Subcutaneous abdominal adipose tissue (tissue), 5 donors: ENCODE results near the gene ARVCF.

Source experiments
- H3K27ac ChIP-seq: one replicate; pipeline ENCODE4 v1.7.0; 2013; ENCODE audit warnings: low read depth, mild to moderate bottlenecking, inconsistent platforms, low read length, moderate library complexity
- H3K27me3 ChIP-seq, 5 donors: one replicate each; pipeline ENCODE4 v1.7.0; 2013; ENCODE audit warnings: low read length in 5 of 5, inconsistent platforms in 1 of 5; ENCODE audit not compliant: control insufficient read depth in 5 of 5, insufficient read depth in 4 of 5
- H3K36me3 ChIP-seq, 5 donors: one replicate each; pipeline ENCODE4 v1.7.0; 2013; ENCODE audit warnings: low read length in 5 of 5; ENCODE audit not compliant: control insufficient read depth in 5 of 5, insufficient read depth in 5 of 5
- H3K4me1 ChIP-seq, 5 donors: one replicate each; pipeline ENCODE4 v1.7.0; 2013; ENCODE audit warnings: low read length in 5 of 5, mild to moderate bottlenecking in 3 of 5, moderate library complexity in 1 of 5; ENCODE audit not compliant: control insufficient read depth in 5 of 5, insufficient read depth in 5 of 5
- H3K4me3 ChIP-seq, 5 donors: one replicate each; pipeline ENCODE4 v1.7.0; 2013; ENCODE audit warnings: low read length in 5 of 5, low read depth in 1 of 5
- H3K9ac ChIP-seq, 5 donors: one replicate each; pipeline ENCODE4 v1.7.0; 2013; ENCODE audit warnings: low read length in 5 of 5, mild to moderate bottlenecking in 4 of 5, moderate library complexity in 3 of 5
- H3K9me3 ChIP-seq, 5 donors: one replicate each; pipeline ENCODE4 v1.7.0; 2013; ENCODE audit warnings: low read length in 5 of 5; ENCODE audit not compliant: control insufficient read depth in 5 of 5
- donor health status: healthy.
- donor health status: healthy.
- donor health status: healthy.
- donor health status: healthy.
- donor health status: healthy.

ARVCF gene

GRCh38 chr22:20015971-20016733 is 471 bp downstream of the ARVCF start:
- Histone ChIP-seq H3K27me3 (peaks cover 0 to 4% (median 0%) of the 10 kb centered on the region in 5 donors), H3K9me3 (no peaks in the 10 kb centered on the region), H3K4me1 (peaks cover 4 to 41% (median 39%) of the 10 kb centered on the region in 5 donors), H3K36me3 (no peaks in the 10 kb centered on the region), H3K4me3 (peak overlapping the region in 4 of 5 donors; percentile 68 to 83 (median 77)), H3K27ac (no peak overlapping the region), H3K9ac (peak overlapping the region in 3 of 5 donors; percentile 18 to 71 (median 55))

DNA sequence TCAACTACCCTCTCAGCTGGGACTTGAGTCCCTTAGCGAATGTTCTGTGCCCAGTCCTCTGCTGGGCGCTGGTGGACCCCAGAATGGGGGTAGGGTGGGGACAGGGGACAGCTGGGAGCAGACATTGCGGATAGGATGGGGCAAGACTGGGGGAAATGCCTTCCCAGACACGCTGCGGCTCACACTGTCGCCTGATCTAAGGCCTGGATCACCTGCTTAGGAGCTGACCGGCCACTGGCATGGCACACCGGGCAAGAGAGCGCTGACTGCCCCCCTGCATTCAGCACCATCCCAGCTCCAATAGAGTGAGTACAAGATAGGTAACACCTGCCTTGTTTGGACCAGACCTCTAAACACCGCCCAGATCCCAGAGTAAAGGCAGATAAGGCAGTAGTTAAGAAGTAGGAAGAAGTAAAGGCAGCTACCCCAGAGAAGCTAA is 1.4 kb downstream of the ARVCF start:
- Histone ChIP-seq H3K36me3 (no peaks in the 10 kb centered on the region), H3K27me3 (peaks cover 0 to 4% (median 0%) of the 10 kb centered on the region in 5 donors), H3K9me3 (no peaks in the 10 kb centered on the region), H3K9ac (peak overlapping the region in 2 of 5 donors; percentile 20 to 71), H3K27ac (no peak overlapping the region), H3K4me1 (peaks cover 2 to 36% (median 32%) of the 10 kb centered on the region in 5 donors), H3K4me3 (no peak overlapping the region)

- Histone ChIP-seq H3K9me3 (no peaks in the 10 kb centered on the region), H3K4me3 (no peak overlapping the region)
These were observed 2.0 kb downstream of the ARVCF start for GRCh38 chr22:20014526-20015186.

DNA sequence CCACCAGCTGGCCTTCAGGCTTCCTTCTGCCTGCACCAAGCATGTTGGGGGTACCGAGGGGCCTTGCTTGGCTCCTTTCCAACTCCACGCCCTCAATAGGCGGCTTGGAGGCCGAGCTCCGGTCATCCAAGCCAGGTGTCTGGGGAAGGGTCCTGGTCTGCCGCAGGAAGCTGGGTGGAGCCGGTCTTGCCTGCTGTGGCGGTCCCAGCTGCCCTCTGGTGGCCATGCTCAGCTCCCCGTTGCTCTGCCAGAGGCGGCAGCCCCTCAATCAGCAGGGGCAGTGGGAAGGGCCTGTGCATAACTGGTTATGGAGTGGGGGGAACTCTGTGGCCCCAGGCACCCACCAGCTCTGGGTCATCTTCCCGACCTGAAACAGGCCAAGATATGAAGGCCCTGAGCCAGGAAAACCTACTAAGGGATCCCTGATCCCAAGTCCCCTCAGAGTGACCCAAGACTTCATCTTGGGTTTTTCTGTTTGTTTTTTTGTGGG is 3.2 kb downstream of the ARVCF start:
- H3K9ac ChIP-seq = no peak overlapping the region
- H3K4me1 ChIP-seq = peaks cover 2 to 35% (median 31%) of the 10 kb centered on the region in 5 donors
- H3K27me3 ChIP-seq = peaks cover 0 to 4% (median 0%) of the 10 kb centered on the region in 5 donors
- H3K9me3 ChIP-seq = no peaks in the 10 kb centered on the region
- H3K36me3 ChIP-seq = no peaks in the 10 kb centered on the region
- no peak overlapping the region for H3K4me3 ChIP-seq
- no peak overlapping the region for H3K27ac ChIP-seq

More at GRCh38 chr22:20014526-20015186, 2.0 kb downstream of the ARVCF start:
- Histone ChIP-seq H3K4me1 (peaks cover 2 to 35% (median 31%) of the 10 kb centered on the region in 5 donors), H3K36me3 (no peaks in the 10 kb centered on the region), H3K27me3 (peaks cover 0 to 4% (median 0%) of the 10 kb centered on the region in 5 donors), H3K27ac (no peak overlapping the region), H3K9ac (peak overlapping the region in 1 of 5 donors; percentile 20)

GRCh38 chr22:20012741-20013331 is 3.8 kb downstream of the ARVCF start:
- Histone ChIP-seq H3K9me3 (no peaks in the 10 kb centered on the region), H3K36me3 (no peaks in the 10 kb centered on the region), H3K27me3 (no peaks in the 10 kb centered on the region), H3K4me1 (peaks cover 2 to 35% (median 31%) of the 10 kb centered on the region in 5 donors), H3K27ac (no peak overlapping the region), H3K4me3 (no peak overlapping the region), H3K9ac (peak overlapping the region in 1 of 5 donors; percentile 4)

- Histone ChIP-seq H3K27ac (no peak overlapping the region), H3K9me3 (no peaks in the 10 kb centered on the region), H3K9ac (peak overlapping the region in 1 of 5 donors; percentile 4), H3K4me1 (peaks cover 2 to 31% (median 26%) of the 10 kb centered on the region in 5 donors), H3K27me3 (no peaks in the 10 kb centered on the region), H3K4me3 (no peak overlapping the region), H3K36me3 (no peaks in the 10 kb centered on the region)
These were observed 4.5 kb downstream of the ARVCF start for GRCh38 chr22:20011993-20012740.

GRCh38 chr22:20011123-20011992 is 5.3 kb downstream of the ARVCF start:
- no peak overlapping the region for H3K9ac ChIP-seq
- no peaks in the 10 kb centered on the region for H3K9me3 ChIP-seq
- no peak overlapping the region for H3K27ac ChIP-seq
- peaks cover 2 to 28% (median 21%) of the 10 kb centered on the region in 5 donors for H3K4me1 ChIP-seq
- H3K27me3 ChIP-seq = no peaks in the 10 kb centered on the region
- H3K36me3 ChIP-seq = no peaks in the 10 kb centered on the region
- no peak overlapping the region for H3K4me3 ChIP-seq

- Histone ChIP-seq H3K9ac (no peak overlapping the region), H3K36me3 (no peaks in the 10 kb centered on the region), H3K27me3 (no peaks in the 10 kb centered on the region), H3K9me3 (no peaks in the 10 kb centered on the region), H3K4me3 (no peak overlapping the region), H3K27ac (no peak overlapping the region), H3K4me1 (peaks cover 2 to 20% (median 13%) of the 10 kb centered on the region in 5 donors)
These were observed 6.1 kb downstream of the ARVCF start for GRCh38 chr22:20010307-20011122.
